ENCODE data around the gene FAM117B.

GRCh38 chr2:202771336-202771735, 136.6 kb downstream of the FAM117B start:
- TF ChIP-seq POLR2A (IDR thresholded peaks at IDR 0.05; ENCODE audit: low read length) (no peak), GATA1 (IDR thresholded peaks at IDR 0.05; ENCODE audit: low read depth, low read length) (no peak)
